DND-41 (cell line): Measurements from ENCODE around the gene XAF1.
"Not testable (repeated sequence)": the region's sequence is repeated elsewhere in the genome, so short reads cannot be mapped to it uniquely, and the experiment has no call there.

Experiments
- ATAC-seq: fragments of 200-7000 bp; cut with Tn5 transposase; 3 replicates; pipeline ENCODE4 v1.9.1; 2021; ENCODE audit warnings: low read depth; ENCODE audit not compliant: insufficient read depth
- DNase-seq: peaks from one replicate; pipeline ENCODE4 v3.0.0-alpha.2; 2020
- H2AFZ ChIP-seq: 2 replicates; pipeline ENCODE4 v1.6.0; 2012; ENCODE audit warnings: low read depth, low read length
- H3K27ac ChIP-seq: 2 replicates; pipeline ENCODE4 v1.5.1; 2012; ENCODE audit warnings: low read length, inconsistent platforms
- H3K27me3 ChIP-seq: fragments of 200-600 bp; sonication (generic); 2 replicates; pipeline ENCODE4 v1.6.0; 2012; ENCODE audit warnings: low read length, mild to moderate bottlenecking, inconsistent platforms; ENCODE audit not compliant: insufficient read depth, poor library complexity
- H3K36me3 ChIP-seq: 2 replicates; pipeline ENCODE4 v1.5.1; 2012; ENCODE audit warnings: low read length, inconsistent platforms; ENCODE audit not compliant: insufficient read depth
- H3K4me1 ChIP-seq: 2 replicates; pipeline ENCODE4 v1.5.1; 2012; ENCODE audit warnings: mild to moderate bottlenecking, low read length; ENCODE audit not compliant: insufficient read depth
- H3K4me2 ChIP-seq: 2 replicates; pipeline ENCODE4 v1.6.0; 2012; ENCODE audit warnings: mild to moderate bottlenecking, moderate library complexity, low read length, inconsistent platforms; ENCODE audit not compliant: insufficient read depth
- H3K4me3 ChIP-seq, 2 experiments: fragments of 200-600 bp in 1 of 2; shearing (Covaris generic) in 1 of 2; 2 replicates each; pipeline ENCODE4 v1.5.1; 2012 to 2016; ENCODE audit warnings: inconsistent platforms in 2 of 2, low read length in 2 of 2, mild to moderate bottlenecking in 2 of 2, low read depth in 1 of 2, moderate library complexity in 1 of 2
- H3K79me2 ChIP-seq: 2 replicates; pipeline ENCODE4 v1.6.0; 2012; ENCODE audit warnings: low read length, inconsistent platforms; ENCODE audit not compliant: insufficient read depth
- H3K9ac ChIP-seq: 2 replicates; pipeline ENCODE4 v1.6.0; 2012; ENCODE audit warnings: low read depth, mild to moderate bottlenecking, inconsistent platforms, low read length, moderate library complexity
- H3K9me3 ChIP-seq: 2 replicates; pipeline ENCODE4 v1.5.1; 2012; ENCODE audit warnings: low read length, moderate library complexity, mild to moderate bottlenecking, inconsistent platforms; ENCODE audit not compliant: insufficient read depth, severe bottlenecking
- H4K20me1 ChIP-seq: 2 replicates; pipeline ENCODE4 v1.6.0; 2012; ENCODE audit warnings: low read length; ENCODE audit not compliant: insufficient read depth
- CTCF ChIP-seq: IDR thresholded peaks from 2 replicates; pipeline ENCODE4 v1.5.1; 2012; ENCODE audit warnings: borderline replicate concordance, low read length, moderate library complexity, mild to moderate bottlenecking; ENCODE audit not compliant: poor library complexity, severe bottlenecking; ENCODE audit errors: extremely low read depth
- EZH2 ChIP-seq: IDR thresholded peaks from 3 replicates; pipeline ENCODE4 v1.6.1; 2012; ENCODE audit warnings: borderline replicate concordance, low read depth, mild to moderate bottlenecking, moderate library complexity, low read length, inconsistent platforms; ENCODE audit not compliant: severe bottlenecking

The XAF1 gene

GRCh38 chr17:6757747-6758146, 1.9 kb downstream of the XAF1 start:
- TF ChIP-seq CTCF (no peak), EZH2 (no peak)
- no peak for DNase-seq
- H3K79me2 ChIP-seq = peaks cover 12% of the 10 kb centered on the region

GRCh38 chr17:6761779-6762178, 5.9 kb downstream of the XAF1 start:
- no peaks in the 10 kb centered on the region for H4K20me1 ChIP-seq
- H3K9ac ChIP-seq = no peak overlapping the region
- DNase-seq (no peak), ATAC-seq (no peak)
- peaks cover 75% of the 10 kb centered on the region for H3K36me3 ChIP-seq
- H3K4me1 ChIP-seq = peaks cover 15% of the 10 kb centered on the region
- H3K9me3 ChIP-seq = peaks cover 2% of the 10 kb centered on the region
- H3K27me3 ChIP-seq = no peaks in the 10 kb centered on the region
- H3K79me2 ChIP-seq = peaks cover 8% of the 10 kb centered on the region
- no peak overlapping the region for H3K4me2 ChIP-seq
- H3K27ac ChIP-seq = no peak overlapping the region
- TF ChIP-seq CTCF (no peak), EZH2 (no peak)
- H3K4me3 ChIP-seq = no peak overlapping the region
- no peak overlapping the region for H2AFZ ChIP-seq

More at GRCh38 chr17:6757747-6758146, 1.9 kb downstream of the XAF1 start:
- peaks cover 44% of the 10 kb centered on the region for H3K36me3 ChIP-seq
- peak overlapping the region; percentile 46 for H3K27ac ChIP-seq
- ATAC-seq = no peak
- peaks cover 52% of the 10 kb centered on the region for H3K4me1 ChIP-seq
- peak overlapping the region in 1 of 2 experiments; percentile 32; a peak in 2 of 4 replicates for H3K4me3 ChIP-seq
- H2AFZ ChIP-seq = no peak overlapping the region
- H3K9me3 ChIP-seq = no peaks in the 10 kb centered on the region
- H3K27me3 ChIP-seq = no peaks in the 10 kb centered on the region
- peak overlapping the region; percentile 94 for H3K4me2 ChIP-seq
- peak overlapping the region; percentile 65 for H3K9ac ChIP-seq
- no peaks in the 10 kb centered on the region for H4K20me1 ChIP-seq

GRCh38 chr17:6768447-6768846, 12.6 kb downstream of the XAF1 start:
- TF ChIP-seq EZH2 = no peak
- no peak for TF ChIP-seq CTCF
- H3K79me2 ChIP-seq = no peaks in the 10 kb centered on the region
- H3K4me3 ChIP-seq = 0 out of 4 replicates have a peak overlapping the region, but pooled peaks of 1 of the 2 experiments have one; percentile 8
- H3K4me1 ChIP-seq = no peaks in the 10 kb centered on the region
- peaks cover 30% of the 10 kb centered on the region for H3K9me3 ChIP-seq
- no peak for DNase-seq
- H3K9ac ChIP-seq = no peak overlapping the region
- no peak overlapping the region for H2AFZ ChIP-seq
- peaks cover 92% of the 10 kb centered on the region for H3K36me3 ChIP-seq
- ATAC-seq = no peak
- H3K4me2 ChIP-seq = no peak overlapping the region
- no peak overlapping the region for H3K27ac ChIP-seq
- H4K20me1 ChIP-seq = no peaks in the 10 kb centered on the region
- H3K27me3 ChIP-seq = no peaks in the 10 kb centered on the region

- Histone ChIP-seq H3K9ac (no peak overlapping the region), H3K27me3 (no peaks in the 10 kb centered on the region), H3K27ac (no peak overlapping the region), H3K79me2 (no peaks in the 10 kb centered on the region), H3K9me3 (peaks cover 28% of the 10 kb centered on the region), H3K4me1 (no peaks in the 10 kb centered on the region), H3K36me3 (peaks cover 70% of the 10 kb centered on the region), H3K4me3 (no peak overlapping the region), H4K20me1 (no peaks in the 10 kb centered on the region), H2AFZ (no peak overlapping the region), H3K4me2 (no peak overlapping the region)
- no peak for DNase-seq
- no peak for TF ChIP-seq EZH2
- no peak for ATAC-seq
These were observed 16.2 kb downstream of the XAF1 start for GRCh38 chr17:6772016-6772415.

GRCh38 chr17:6774906-6775305, 19.1 kb downstream of the XAF1 start:
- H3K4me2 ChIP-seq, DNase-seq, H3K27ac ChIP-seq, H4K20me1 ChIP-seq, H3K4me3 ChIP-seq, H3K79me2 ChIP-seq, H3K4me1 ChIP-seq, H3K9ac ChIP-seq, H3K9me3 ChIP-seq, H2AFZ ChIP-seq, ATAC-seq, H3K27me3 ChIP-seq: not testable (repeated sequence)
- peaks cover 41% of the 10 kb centered on the region for H3K36me3 ChIP-seq
